HG02798 (cell line): ENCODE results near the gene B3GAT1.
"Not testable (repeated sequence)": the region's sequence is repeated elsewhere in the genome, so short reads cannot be mapped to it uniquely, and the experiment has no call there.

Source experiments
- ATAC-seq: cut with Tn5 transposase; IDR thresholded peaks from one replicate; pipeline ENCODE4 v1.9.1; 2021; ENCODE audit warnings: mild to moderate bottlenecking; ENCODE audit not compliant: unreplicated experiment, poor library complexity

Gene B3GAT1

GRCh38 chr11:134412203-134413042, at the start of gene B3GAT1:
Gene B3GAT1, minus strand, starts transcription at chr11:134412242. Its CDS starts 24,583 bp downstream, at chr11:134387659.
- ATAC-seq: no peak

GRCh38 chr11:134461621-134462020, 49.6 kb upstream of the B3GAT1 start:
- ATAC-seq: no peak

- ATAC-seq: no peak
Measured at GRCh38 chr11:134460881-134461280, 48.8 kb upstream of the B3GAT1 start.

GRCh38 chr11:134460062-134460561, 48.1 kb upstream of the B3GAT1 start:
- no peak for ATAC-seq

- ATAC-seq: no peak
Measured at GRCh38 chr11:134459246-134460061, 47.4 kb upstream of the B3GAT1 start.

GRCh38 chr11:134457411-134458007, 45.5 kb upstream of the B3GAT1 start:
- ATAC-seq: not testable (repeated sequence)

GRCh38 chr11:134455516-134455915, 43.5 kb upstream of the B3GAT1 start:
- ATAC-seq: no peak

- no peak for ATAC-seq
Measured at GRCh38 chr11:134454146-134454690, 42.2 kb upstream of the B3GAT1 start.

- ATAC-seq: no peak
Measured at GRCh38 chr11:134453441-134453840, 41.4 kb upstream of the B3GAT1 start.

- no peak for ATAC-seq
Measured at GRCh38 chr11:134452838-134453155, 40.8 kb upstream of the B3GAT1 start.

GRCh38 chr11:134452026-134452837, 40.2 kb upstream of the B3GAT1 start:
- ATAC-seq: no peak

- ATAC-seq: no peak
Measured at GRCh38 chr11:134450186-134450585, 38.1 kb upstream of the B3GAT1 start.

GRCh38 chr11:134449713-134450112, 37.7 kb upstream of the B3GAT1 start:
- no peak for ATAC-seq

- no peak for ATAC-seq
Measured at GRCh38 chr11:134449051-134449450, 37.0 kb upstream of the B3GAT1 start.

GRCh38 chr11:134447696-134448095, 35.7 kb upstream of the B3GAT1 start:
- ATAC-seq: no peak

GRCh38 chr11:134445601-134446325, 33.7 kb upstream of the B3GAT1 start:
- no peak for ATAC-seq

- not testable (repeated sequence) for ATAC-seq
Measured at GRCh38 chr11:134444160-134445108, 32.4 kb upstream of the B3GAT1 start.

GRCh38 chr11:134443246-134443645, 31.2 kb upstream of the B3GAT1 start:
- ATAC-seq: no peak
